Measurements from ENCODE around the gene FOXS1. TPM values are rescaled to one million over a fixed set of nuclear protein-coding genes. Genes with fewer than 3 reads are reported as not detected.
A peak's percentile ranks its signal among the peaks of the same experiment; 100 is the strongest.

The FOXS1 gene
- total and polyA plus RNA-seq, 9 donors: 0.40 to 5.0 (median 0.69) TPM; not detected in 2

GRCh38 chr20:31824554-31825313 is 20.7 kb downstream of the FOXS1 start:
- Histone ChIP-seq H3K36me3 (no peaks in the 10 kb centered on the region), H3K27ac (no peak overlapping the region), H3K4me3 (no peak overlapping the region), H3K27me3 (no peaks in the 10 kb centered on the region), H3K4me1 (ENCODE audit: insufficient read depth) (no peaks in the 10 kb centered on the region), H3K9me3 (no peaks in the 10 kb centered on the region)
- TF ChIP-seq EP300 (IDR thresholded peaks at IDR 0.05) (no peak), POLR2A (IDR thresholded peaks at IDR 0.05) (no peak), CTCF (IDR thresholded peaks at IDR 0.05) (no peak)
- 72 to 80% (median 76%) methylated on average over 14 of the region's 14 CpGs for WGBS, 3 donors
- intact Hi-C loops (cut with DNase I): loop anchor here in 3 of 4 donors (5.0 kb wide), 4 partner anchors 128 to 213 kb away; partner anchors contain the start of gene PDRG1 (in 2 of the 3)
- no peak for DNase-seq

GRCh38 chr20:31824125-31824485 is 21.3 kb downstream of the FOXS1 start:
- no peak for DNase-seq
- no peak overlapping the region for H3K27ac ChIP-seq
- intact Hi-C loops (cut with DNase I): loop anchor here in 3 of 4 donors (5.0 kb wide), 4 partner anchors 128 to 213 kb away; partner anchors contain the start of gene PDRG1 (in 2 of the 3)
- TF ChIP-seq CTCF (IDR thresholded peaks at IDR 0.05) (no peak), EP300 (IDR thresholded peaks at IDR 0.05) (no peak), POLR2A (IDR thresholded peaks at IDR 0.05) (no peak)
- no peaks in the 10 kb centered on the region for H3K27me3 ChIP-seq
- H3K4me1 ChIP-seq (ENCODE audit: insufficient read depth): no peaks in the 10 kb centered on the region
- 90 to 97% (median 91%) methylated on average over 4 of the region's 4 CpGs for WGBS, 3 donors
- no peaks in the 10 kb centered on the region for H3K9me3 ChIP-seq
- H3K36me3 ChIP-seq: no peaks in the 10 kb centered on the region
- no peak overlapping the region for H3K4me3 ChIP-seq

GRCh38 chr20:31823360-31824124 is 21.9 kb downstream of the FOXS1 start:
- TF ChIP-seq POLR2A (IDR thresholded peaks at IDR 0.05) (no peak), EP300 (IDR thresholded peaks at IDR 0.05) (no peak), CTCF (IDR thresholded peaks at IDR 0.05) (no peak)
- H3K36me3 ChIP-seq: no peaks in the 10 kb centered on the region
- no peaks in the 10 kb centered on the region for H3K27me3 ChIP-seq
- no peak overlapping the region for H3K4me3 ChIP-seq
- no peak for DNase-seq
- intact Hi-C loops (cut with DNase I): loop anchor here (2.0 to 5.0 kb wide), 6 partner anchors 129 to 214 kb away; partner anchors contain the start of gene PDRG1 (in 3 of the 4)
- H3K9me3 ChIP-seq: no peaks in the 10 kb centered on the region
- no peaks in the 10 kb centered on the region for H3K4me1 ChIP-seq (ENCODE audit: insufficient read depth)
- 52 to 65% (median 57%) methylated on average over 8 to 14 of the region's 14 CpGs for WGBS, 3 donors
- no peak overlapping the region for H3K27ac ChIP-seq

- WGBS, 3 donors: 1 to 2% (median 2%) methylated on average over 29 of the region's 29 CpGs
- intact Hi-C loops (cut with DNase I): loop anchor here (2.0 to 5.0 kb wide), 6 partner anchors 130 to 215 kb away; partner anchors contain the start of gene PDRG1 (in 3 of the 4)
These were observed 22.7 kb downstream of the FOXS1 start for GRCh38 chr20:31822421-31823330.

More at GRCh38 chr20:31822421-31823330, 22.7 kb downstream of the FOXS1 start:
- Histone ChIP-seq H3K36me3 (no peaks in the 10 kb centered on the region), H3K27ac (no peak overlapping the region), H3K4me1 (ENCODE audit: insufficient read depth) (no peaks in the 10 kb centered on the region), H3K4me3 (no peak overlapping the region), H3K9me3 (no peaks in the 10 kb centered on the region), H3K27me3 (no peaks in the 10 kb centered on the region)
- TF ChIP-seq EP300 (IDR thresholded peaks at IDR 0.05) (no peak), CTCF (IDR thresholded peaks at IDR 0.05) (peak; percentile 93 to 96 (median 94))
- DNase-seq: peak; percentile 69 to 86 (median 83)
